T-helper 2 cell (primary cell): ENCODE measurements around the gene TP53BP2.
"Not testable (repeated sequence)": the region's sequence is repeated elsewhere in the genome, so short reads cannot be mapped to it uniquely, and the experiment has no call there.

Experiments used
- DNase-seq, 5 experiments: peaks; one replicate each; pipeline versions ENCODE4 v3.0.0 to v3.0.0-alpha.2; 2012 to 2022

Gene TP53BP2

DNA sequence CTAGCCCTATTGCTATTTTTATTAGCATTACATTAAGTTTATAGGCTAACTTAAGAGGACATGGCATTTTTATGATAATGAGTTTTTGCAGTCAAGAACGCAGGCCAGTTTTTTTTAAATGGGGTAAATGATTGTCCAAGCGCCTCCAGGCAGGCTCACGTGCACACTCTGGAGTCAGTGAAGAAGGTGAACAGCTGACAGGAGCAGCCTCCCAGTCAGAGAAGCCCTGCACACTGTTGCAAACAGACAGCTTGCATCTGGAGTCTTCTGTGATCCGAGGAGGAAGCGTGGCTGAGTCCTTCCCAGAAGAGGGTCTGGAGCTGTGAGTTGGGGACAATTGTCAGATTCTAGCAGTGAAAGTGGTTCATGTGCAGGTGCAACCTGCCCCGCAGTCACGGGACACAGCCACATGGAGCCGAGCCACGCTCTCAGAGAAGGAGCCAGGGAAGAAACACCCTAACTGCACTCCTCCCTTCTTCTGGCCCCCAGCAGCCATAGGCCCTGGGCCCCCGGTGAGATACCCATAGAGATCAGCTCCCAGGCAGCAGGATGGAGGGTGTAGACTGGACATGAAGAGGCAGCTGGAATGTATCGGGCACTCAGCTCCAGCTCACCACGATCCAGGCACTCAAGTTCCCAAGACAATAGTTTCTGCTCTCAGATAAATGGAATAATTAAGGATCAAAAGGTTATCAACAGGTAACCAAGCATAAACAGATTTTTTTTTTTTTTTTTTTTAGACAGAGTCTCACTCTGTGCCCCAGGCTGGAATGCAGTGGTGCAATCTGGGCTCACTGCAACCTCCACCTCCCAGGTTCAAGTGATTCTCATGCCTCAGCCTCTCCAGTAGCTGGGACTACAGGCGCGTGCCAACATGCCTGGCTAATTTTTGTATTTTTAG is 107.0 kb downstream of the TP53BP2 start:
- DNase-seq, result no peak

DNA sequence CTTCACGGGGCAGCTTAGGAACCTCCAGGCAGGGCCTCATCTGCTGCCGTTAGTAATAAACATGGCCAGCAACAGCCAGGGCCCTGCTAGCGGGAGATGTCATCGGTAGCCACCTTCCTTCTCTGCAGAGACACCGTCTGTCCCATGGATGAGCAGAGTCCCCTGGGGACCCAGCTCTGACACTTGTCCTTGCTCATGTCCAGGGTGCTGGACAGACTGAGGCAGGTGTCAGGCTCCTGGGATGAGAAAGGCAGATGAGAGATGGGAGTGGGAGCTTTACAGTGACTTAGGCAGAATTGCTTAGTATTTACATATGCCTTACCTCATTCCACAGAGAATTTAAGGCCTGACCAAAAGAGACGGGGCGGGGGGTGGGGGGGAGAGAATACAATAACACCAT is 108.4 kb downstream of the TP53BP2 start:
- no peak for DNase-seq

- DNase-seq, result not testable (repeated sequence)
Measured at GRCh38 chr1:223736638-223737037, 109.1 kb downstream of the TP53BP2 start.

GRCh38 chr1:223733898-223734852 is 111.6 kb downstream of the TP53BP2 start:
- DNase-seq, result no peak

- DNase-seq, result no peak
Measured at GRCh38 chr1:223732993-223733798, 112.6 kb downstream of the TP53BP2 start.

DNA sequence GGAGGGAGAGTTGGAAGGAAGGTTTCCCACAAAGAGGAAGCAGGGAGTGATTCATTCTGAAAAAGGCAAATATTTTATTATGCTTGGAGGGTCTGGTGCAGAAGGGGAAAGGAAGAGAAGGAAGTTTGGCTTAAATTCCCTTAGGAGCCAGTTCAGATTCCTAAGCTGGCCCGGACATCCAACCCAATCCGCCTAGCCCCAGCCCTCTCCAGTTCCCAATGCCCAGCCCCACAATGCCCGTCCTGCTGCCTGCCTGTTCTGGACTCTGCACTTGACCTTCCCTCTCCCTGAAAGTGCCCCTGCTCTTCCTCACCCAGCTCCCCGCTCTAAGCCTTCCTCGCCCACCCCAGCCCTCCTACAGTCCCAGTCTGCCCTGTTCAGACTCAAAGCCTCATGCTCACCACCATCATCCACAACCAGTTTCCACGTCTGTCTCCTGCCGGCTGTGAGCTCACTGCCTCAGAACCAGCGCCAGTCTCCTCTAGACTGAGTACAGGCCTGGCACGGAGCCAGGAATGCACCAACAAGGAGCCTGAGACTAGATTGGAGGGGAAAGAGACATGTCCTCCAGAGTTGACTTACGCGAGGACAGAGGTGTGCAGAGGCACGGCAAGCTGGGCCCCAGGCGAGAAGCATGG is 114.5 kb downstream of the TP53BP2 start:
- no peak for DNase-seq

DNA sequence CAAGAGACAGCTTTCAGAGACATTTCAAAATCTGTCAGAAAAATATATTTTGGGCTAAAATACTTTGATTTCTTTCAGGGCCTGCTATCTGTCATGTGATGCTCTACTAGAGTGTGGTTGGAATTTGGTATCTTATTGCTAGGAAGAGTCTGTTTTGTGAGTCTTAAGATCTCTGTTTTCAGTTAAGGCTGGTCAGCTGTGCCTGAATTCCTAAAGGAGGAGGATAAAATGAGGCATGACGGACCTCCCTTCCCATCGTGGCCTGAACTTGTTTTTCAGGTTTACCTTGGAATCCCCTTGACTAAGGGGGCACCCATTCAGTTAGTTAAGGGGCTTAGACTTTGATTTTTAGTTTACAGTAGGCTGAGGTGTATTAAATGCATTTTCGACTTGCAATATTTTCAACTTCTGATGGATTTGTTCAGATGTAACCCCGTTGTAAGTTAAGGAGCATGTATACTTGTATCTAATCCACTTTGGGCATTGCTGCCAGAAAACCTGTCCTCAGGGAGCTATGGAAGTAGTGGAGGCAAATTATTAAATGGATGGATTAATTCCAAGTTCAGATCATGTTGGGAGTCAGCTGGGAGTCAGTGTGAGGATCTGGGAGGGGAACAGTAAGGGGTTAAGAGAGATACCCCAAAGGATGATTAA is 115.1 kb downstream of the TP53BP2 start:
- DNase-seq, result no peak

DNA sequence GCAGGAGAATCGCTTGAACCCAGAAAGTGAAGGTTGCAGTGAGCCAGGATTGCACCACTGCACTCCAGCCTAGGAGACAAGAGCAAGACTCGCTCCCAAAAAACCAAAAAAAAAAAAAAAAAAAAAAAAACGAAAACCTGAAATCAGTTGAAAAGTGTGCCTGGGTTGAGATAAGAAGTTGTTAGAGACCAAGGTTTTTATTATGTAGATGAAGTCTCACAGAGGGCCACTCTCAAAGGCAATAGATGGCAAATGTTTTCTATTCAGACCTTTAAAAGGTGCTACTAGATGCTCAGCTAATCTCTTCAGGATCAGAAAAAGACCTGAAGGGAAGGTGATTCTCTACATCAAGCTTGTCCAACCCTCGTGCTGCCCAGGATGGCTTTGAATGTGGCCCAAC is 115.8 kb downstream of the TP53BP2 start:
- DNase-seq, result no peak
